GM21786 (cell line): Measurements from ENCODE around the gene TRIM44.
"Not testable (repeated sequence)": the region's sequence is repeated elsewhere in the genome, so short reads cannot be mapped to it uniquely, and the experiment has no call there.

Experiments used
- ATAC-seq: cut with Tn5 transposase; IDR thresholded peaks from one replicate; pipeline ENCODE4 v1.9.1; 2021; ENCODE audit not compliant: unreplicated experiment

Gene TRIM44

DNA sequence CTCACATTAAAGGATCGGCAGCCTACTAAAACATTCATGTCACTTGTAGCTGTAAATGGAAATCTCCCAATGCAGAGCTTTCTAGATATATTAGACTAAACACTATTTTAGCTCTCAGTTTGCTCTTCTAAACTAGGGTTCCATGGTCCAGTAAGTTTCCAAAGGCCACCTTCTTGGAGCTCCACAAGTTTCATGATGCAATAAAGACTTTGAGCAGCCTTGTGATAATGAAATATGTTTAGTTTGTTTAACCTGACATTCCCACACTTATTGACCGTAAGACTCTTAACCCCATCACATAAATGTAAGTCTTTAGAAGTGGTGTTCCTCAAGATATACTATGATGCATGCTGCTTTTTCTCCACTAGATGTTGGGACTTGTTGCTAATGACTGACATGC, 87.7 kb downstream of the TRIM44 start:
- no peak for ATAC-seq

GRCh38 chr11:35750981-35751663, 88.5 kb downstream of the TRIM44 start:
- ATAC-seq = no peak

DNA sequence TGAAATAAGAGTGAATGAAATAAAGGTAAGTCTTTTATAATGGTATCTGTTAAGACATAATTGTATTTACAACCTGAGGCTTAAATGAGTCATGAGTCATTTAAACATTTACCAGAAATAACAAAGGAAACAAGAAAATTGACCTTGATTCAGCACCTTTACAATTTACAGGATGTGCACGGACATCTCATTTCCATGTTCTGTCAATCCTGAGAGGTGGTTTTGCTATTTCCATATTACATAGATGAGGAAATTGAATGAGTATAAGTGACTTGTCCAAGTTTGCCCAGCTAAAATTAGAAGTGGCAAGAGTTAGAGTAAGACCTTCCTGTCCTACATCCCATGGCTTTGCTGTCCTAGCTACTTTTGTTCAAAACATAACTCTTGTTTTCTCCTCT, 89.1 kb downstream of the TRIM44 start:
- no peak for ATAC-seq

DNA sequence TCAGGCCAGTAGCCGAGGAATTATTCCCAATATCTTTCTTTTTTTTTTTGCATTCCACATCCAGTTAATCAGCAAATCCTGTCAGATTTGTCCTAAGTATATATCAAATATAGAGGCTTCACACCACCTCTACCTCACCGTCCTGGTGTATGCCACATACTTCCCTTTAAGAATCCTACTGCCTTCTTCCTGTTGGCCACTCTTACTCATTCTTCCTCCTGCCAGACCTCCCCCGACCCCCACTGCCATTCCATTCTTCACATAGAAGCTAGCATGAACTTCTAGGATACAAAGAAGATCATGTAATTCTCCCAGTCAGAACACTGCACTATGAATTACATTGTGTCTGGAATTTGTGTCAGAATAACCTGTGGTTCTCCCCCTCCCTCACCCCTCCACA, 89.5 kb downstream of the TRIM44 start:
- no peak for ATAC-seq

DNA sequence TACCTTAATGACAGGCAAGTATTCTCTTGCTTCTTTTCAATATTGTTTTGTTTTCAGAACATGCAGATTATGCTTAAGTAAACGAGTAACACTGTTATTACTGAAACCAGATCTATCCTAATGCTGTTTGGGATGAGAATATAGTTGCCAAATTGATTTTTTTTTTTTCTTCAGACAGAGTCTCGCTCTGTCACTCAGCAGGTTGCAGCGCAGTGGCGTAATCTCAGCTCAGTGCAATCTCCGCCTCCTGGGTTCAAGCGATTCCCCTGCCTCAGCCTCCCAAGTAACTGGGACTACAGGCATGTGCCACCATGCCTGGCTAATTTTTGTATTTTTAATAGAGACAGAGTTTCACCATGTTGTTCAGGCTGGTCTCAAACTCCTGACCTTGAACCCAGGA, 91.0 kb downstream of the TRIM44 start:
- ATAC-seq = not testable (repeated sequence)

DNA sequence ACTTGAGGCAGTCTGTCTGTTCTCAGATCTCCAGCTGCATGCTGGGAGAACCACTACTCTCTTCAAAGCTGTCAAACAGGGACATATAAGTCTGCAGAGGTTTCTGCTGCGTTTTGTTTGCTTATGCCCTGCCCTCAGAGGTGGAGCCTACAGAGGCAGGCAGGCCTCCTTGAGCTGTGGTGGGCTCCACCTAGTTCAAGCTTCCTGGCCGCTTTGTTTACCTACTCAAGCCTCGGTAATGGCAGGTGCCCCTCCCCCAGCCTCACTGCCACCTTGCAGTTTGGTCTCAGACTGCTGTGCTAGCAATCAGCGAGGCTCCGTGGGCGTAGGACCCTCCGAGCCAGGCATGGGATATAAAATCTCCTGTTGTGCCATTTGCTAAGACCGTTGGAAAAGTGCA, 97.4 kb downstream of the TRIM44 start:
- not testable (repeated sequence) for ATAC-seq

DNA sequence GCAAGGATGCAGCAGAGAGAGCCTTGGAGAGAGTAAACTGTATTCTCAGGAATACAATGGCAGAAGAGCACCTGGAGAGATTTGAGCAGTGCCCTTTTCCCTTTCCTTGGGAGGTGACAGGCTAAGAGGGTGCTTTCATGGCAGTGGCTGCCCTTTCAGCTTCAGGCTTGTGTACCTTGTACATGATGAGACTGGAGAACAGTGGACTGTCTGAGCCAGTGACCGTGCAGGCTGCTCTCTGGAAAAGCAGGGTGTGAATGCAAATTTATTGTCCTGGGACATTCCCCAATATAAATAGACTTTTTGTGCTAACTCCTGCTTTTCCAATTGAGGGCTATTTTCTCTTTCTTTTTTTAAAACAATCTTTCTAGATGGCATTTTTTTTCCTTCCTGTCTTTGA, 99.3 kb downstream of the TRIM44 start:
- no peak for ATAC-seq

- ATAC-seq = no peak
Measured at GRCh38 chr11:35763301-35763700, 100.7 kb downstream of the TRIM44 start.

DNA sequence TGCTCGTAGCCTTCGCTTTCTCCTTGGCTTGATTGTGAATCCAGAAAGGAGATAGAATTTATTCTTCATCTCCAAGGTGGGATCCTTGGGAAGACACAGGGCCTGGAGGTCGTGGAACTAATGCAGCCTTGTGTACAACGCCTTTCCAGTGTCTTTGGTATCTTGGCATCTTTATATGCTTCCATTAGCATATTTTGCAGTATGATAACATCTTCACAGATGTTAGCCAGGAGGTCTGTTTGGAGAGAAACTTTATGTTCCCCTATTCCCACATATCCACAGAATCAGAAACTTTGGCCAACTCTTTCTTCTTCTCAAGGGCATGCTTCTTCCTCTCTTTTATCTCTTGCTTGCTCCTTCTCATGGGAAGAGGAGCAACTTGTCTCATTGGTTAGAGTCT, 101.2 kb downstream of the TRIM44 start:
- ATAC-seq = no peak

DNA sequence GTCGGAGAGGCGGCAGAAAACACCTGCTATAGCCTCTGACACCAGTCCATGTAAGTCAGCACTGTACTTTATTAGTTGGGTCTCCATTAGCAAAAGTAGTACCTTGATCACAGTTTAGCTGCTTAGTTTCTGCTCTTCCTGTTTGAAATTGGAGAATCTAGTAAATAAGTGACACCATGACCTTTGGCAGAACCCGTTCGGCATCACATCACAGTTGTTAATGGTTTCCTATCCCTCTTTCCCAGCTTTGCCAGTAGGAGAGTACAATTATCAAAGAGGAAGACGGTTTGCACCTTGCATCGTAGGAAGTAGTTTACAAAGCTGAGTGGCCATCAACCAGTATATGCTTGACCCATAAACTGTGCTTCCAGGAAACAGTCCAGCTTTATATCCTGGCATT, 101.8 kb downstream of the TRIM44 start:
- ATAC-seq = no peak

DNA sequence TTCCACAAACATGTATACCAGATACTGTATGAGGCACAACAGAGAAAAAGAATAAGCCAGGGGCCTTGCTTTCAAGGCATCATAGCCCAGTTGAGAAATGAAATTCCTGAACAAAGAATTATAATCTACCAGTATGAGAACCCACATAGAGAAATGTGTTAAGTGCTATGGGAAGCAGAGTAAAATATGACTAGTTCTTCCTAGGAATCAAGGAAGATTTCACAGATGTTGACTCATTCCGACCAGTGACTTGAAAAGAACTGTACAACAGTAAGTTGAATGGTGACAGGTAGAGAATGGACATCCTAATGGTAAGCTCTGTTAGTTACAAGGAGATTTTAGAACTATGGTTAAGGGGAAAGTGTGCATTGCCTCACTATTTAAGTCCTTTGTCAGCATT, 102.6 kb downstream of the TRIM44 start:
- no peak for ATAC-seq

- ATAC-seq = no peak
Measured at GRCh38 chr11:35766651-35767050, 104.1 kb downstream of the TRIM44 start.

- ATAC-seq = not testable (repeated sequence)
Measured at GRCh38 chr11:35770425-35770824, 107.8 kb downstream of the TRIM44 start.

DNA sequence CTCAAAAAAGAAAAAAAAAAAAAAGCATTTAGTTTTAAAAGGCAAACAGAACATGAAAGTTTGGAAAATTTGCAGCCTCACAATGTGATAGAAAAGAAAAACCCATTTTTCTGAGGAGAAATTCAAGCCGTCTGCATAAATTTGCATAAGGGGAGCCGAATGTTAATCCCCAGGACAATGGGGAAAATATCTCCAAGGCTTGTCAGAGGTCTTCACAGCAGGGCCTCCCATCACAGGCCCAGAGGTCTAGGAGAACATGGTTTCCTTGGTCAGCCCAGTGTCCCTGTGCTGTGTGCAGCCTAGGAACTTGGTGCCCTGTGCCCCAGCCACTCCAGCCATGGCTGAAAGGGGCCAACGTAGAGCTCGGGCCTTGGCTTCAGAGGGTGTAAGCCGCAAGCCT, 109.1 kb downstream of the TRIM44 start:
- ATAC-seq = no peak

- not testable (repeated sequence) for ATAC-seq
Measured at GRCh38 chr11:35777241-35777640, 114.7 kb downstream of the TRIM44 start.

DNA sequence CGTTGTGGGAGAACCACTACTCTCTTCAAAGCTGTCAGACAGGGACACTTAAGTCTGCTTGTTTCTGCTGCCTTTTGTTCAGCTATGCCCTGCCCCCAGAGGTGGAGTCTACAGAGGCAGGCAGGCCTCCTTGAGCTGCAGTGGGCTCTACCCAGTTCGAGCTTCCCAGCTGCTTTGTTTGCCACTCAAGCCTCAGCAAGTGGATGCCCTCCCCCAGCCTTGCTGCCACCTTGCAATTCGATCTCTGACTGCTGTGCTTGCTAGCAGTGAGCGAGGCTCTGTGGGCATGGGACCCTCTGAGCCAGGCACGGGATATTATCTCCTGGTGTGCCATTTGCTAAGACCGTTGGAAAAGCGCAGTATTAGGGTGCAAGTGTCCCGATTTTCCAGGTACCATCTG, 116.4 kb downstream of the TRIM44 start:
- not testable (repeated sequence) for ATAC-seq

DNA sequence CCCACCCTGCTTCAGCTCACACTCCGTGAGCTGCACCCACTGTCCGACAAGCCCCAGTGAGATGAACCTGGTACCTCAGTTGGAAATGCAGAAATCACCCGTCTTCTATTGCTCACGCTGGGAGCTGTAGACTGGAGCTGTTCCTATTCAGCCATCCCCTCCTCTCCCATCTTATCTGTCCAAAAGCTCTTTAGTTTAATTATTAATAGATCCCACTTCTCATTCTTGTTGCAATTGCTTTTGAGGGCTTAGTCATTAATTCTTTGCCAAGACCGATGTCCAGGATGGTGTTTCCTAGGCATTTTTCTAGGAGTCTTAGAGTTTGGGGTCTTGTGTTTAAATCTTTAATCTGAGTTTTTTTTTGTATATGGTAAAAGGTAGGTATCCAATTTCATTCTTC, 116.8 kb downstream of the TRIM44 start:
- ATAC-seq = no peak

DNA sequence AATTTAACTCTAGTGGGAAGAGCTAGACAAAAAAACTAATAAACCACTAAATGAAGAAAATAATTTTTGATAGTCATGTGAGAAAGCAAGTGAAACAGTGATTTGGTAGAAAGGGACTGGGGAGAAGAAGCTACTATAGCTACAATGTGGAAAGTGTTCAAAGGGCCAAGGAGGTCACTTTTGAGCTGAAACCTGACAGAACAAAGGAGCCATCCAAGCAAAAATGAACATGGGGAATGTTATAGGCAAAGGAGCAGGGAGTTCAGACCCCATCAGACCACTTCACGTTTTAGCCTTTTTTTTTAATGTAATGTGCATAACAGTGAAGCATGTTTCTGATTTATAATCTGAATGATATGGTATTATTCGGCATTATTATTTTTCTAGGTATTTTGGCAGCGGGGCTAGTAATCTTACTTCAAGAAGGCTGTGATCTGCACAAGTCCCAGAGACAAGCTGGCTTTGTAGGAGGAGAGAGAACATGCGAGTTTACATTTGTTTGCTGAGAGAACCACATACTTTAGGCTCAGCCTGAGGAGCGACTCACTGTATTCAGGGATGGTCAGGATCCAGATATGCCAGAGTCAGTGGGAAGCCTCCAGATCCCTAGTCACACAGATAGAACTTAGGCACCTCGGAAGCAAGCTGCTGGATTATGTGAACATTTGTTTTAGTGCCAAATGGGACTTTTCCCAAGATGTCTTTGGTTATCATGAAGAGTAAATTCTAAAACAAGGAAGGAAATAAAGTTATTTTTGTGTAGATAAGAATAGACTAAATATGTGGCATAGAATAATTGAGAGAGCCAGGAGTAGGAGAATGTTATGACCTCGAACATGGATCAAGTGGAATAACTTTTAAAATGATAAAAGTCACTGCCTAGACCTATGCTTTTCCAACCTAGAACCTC, 118.6 kb downstream of the TRIM44 start:
- ATAC-seq = no peak

- no peak for ATAC-seq
Measured at GRCh38 chr11:35781861-35782470, 119.4 kb downstream of the TRIM44 start.

DNA sequence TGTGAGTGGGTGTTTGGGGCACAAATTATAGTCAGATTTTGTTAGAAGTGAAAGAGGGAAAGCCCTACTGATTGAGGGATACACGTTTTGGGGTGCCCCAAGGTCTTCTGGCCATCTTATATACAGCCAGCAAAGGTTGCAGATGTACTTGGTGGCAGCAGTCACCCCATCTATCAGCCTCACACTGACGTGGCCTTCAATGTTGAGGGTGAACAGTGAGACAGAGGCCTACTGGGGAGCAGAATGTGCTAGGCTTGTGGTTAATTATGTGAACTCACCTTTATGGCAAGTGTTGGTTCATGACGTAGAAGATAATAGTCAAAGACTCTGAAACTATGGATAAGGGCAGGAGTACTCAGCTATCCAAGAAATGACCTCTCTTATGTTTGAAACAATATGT, 121.2 kb downstream of the TRIM44 start:
- ATAC-seq = no peak

DNA sequence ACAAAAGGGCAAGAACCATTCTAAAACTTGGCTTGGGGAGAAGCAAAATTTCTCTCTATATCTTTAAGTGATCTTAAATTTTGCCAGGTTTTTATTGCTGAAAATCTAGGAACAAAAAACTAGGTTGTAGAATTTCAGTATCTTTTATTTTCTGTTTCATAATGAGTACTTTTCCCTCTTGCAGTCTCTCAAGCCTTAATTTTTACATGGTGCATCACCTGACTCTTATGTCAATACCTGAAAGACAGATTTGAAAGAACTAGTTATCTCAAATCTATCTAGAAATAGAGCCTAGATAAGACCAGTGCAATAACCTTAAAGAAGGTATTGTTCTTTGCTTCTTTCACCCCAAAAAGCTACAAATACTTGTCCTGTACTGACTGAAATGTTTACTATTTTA, 122.1 kb downstream of the TRIM44 start:
- peak; percentile 52 for ATAC-seq
